Keratinocyte (primary cell): Measurements from ENCODE around the gene INVS.

Source experiments
- CTCF ChIP-seq, 3 experiments: IDR thresholded peaks in 1 of 3; conservative IDR thresholded peaks in 1 of 3; optimal IDR thresholded peaks in 1 of 3; 2 replicates in 2 of 3; 3 replicates in 1 of 3; pipeline versions ENCODE3 to v1.5.1; 2011; ENCODE audit warnings: low read length in 3 of 3, mild to moderate bottlenecking in 3 of 3, moderate library complexity in 2 of 3, control low read depth in 1 of 3, inconsistent platforms in 1 of 3; ENCODE audit not compliant: insufficient read depth in 2 of 3; ENCODE audit errors: extremely low read depth in 1 of 3
- EZH2 ChIP-seq: IDR thresholded peaks from one replicate; pipeline ENCODE4 v1.6.1; 2012; ENCODE audit warnings: inconsistent platforms, mild to moderate bottlenecking, low read length, moderate library complexity

DNA sequence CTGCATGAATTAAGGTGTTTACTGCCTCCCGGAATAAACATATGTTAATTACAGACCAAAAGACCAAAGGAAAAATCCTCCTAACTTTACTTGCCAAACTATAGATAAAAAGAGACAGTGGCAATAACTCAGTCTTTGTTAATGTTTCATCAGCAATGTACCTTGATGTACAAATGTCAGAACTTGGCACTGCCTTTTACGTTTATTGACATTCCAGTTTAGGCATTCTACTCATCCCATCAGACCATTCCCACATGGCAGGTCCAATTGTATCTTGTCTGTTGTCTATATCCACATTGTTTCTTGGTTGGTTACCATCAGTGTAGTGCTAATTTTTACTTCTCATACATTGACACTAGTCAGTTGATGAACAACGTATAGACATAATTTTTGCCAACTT, 168.2 kb downstream of the INVS start:
- TF ChIP-seq EZH2 (no peak), CTCF (optimal IDR thresholded peaks at IDR 0.05 in 1 of 3, IDR thresholded peaks at IDR 0.05 in 1 of 3, conservative IDR thresholded peaks at IDR 0.05 in 1 of 3; ENCODE audit: extremely low read depth in 1 of 3, insufficient read depth in 2 of 3, low read length in 3 of 3) (no peak)
